Astrocyte of the spinal cord (primary cell): ENCODE results near the gene FKBP8.

Experiments used
- DNase-seq: peaks from one replicate; pipeline ENCODE4 v3.0.0; 2011; ENCODE audit warnings: low read depth, low spot score
- H3K4me3 ChIP-seq: 2 replicates; pipeline ENCODE4 v1.5.1; 2011; ENCODE audit warnings: low read depth, mild to moderate bottlenecking, low read length, moderate library complexity
- in situ Hi-C: cut with HindIII; loops from 2 replicates; pipeline ENCODE4 v1.10.0; 2017; ENCODE audit warnings: low sequenced_read_pairs
- TF ChIP-seq, protein P1 (sequence below): IDR thresholded peaks from 2 replicates; pipeline ENCODE4 v1.5.1; 2012; ENCODE audit warnings: low read depth, mild to moderate bottlenecking, low read length, inconsistent platforms

FKBP8 gene

DNA sequence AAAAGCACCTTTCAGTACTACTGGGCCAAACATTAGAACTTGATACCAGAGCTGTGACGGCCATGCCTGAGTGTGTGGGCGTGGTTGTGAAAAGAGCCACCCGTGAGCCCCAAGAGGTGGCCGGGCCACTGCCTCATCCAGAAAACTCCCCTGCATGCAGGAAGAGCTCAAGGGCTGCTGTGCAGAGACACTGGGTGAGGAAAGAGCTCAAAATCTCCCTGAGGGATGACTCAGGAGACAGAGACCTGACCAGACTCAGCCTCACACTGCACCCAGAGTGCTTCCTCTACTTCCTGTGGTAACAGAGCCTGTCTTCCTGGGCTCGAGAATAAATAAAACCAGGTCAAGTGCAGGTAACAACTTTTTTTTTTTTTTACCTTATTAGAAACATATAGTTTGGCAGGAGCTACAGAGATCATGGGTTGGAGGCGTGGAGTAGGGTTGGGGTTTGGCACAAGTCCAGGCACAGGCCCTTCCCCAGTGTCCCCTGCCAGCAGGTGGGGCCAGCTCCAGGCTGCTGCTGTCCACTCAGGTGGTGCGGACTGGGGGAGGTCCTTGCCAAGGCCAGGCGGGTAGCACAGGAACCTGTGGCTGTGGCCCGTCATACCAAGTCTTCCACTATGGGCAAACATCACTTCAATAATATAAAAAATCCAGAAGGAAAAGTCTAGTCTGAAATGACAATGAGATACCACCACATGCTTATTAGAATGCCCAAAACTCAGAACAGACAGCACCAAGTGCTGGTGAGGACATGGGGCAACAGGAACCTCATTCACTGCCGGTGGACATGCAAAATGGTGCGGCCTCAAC, 47.0 kb downstream of the FKBP8 start:
- no peak overlapping the region for H3K4me3 ChIP-seq
- TF ChIP-seq, protein P1, sequence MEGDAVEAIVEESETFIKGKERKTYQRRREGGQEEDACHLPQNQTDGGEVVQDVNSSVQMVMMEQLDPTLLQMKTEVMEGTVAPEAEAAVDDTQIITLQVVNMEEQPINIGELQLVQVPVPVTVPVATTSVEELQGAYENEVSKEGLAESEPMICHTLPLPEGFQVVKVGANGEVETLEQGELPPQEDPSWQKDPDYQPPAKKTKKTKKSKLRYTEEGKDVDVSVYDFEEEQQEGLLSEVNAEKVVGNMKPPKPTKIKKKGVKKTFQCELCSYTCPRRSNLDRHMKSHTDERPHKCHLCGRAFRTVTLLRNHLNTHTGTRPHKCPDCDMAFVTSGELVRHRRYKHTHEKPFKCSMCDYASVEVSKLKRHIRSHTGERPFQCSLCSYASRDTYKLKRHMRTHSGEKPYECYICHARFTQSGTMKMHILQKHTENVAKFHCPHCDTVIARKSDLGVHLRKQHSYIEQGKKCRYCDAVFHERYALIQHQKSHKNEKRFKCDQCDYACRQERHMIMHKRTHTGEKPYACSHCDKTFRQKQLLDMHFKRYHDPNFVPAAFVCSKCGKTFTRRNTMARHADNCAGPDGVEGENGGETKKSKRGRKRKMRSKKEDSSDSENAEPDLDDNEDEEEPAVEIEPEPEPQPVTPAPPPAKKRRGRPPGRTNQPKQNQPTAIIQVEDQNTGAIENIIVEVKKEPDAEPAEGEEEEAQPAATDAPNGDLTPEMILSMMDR: peak; percentile 16
- peak; percentile 32 for DNase-seq
- in situ Hi-C loops: no loop called here

DNA sequence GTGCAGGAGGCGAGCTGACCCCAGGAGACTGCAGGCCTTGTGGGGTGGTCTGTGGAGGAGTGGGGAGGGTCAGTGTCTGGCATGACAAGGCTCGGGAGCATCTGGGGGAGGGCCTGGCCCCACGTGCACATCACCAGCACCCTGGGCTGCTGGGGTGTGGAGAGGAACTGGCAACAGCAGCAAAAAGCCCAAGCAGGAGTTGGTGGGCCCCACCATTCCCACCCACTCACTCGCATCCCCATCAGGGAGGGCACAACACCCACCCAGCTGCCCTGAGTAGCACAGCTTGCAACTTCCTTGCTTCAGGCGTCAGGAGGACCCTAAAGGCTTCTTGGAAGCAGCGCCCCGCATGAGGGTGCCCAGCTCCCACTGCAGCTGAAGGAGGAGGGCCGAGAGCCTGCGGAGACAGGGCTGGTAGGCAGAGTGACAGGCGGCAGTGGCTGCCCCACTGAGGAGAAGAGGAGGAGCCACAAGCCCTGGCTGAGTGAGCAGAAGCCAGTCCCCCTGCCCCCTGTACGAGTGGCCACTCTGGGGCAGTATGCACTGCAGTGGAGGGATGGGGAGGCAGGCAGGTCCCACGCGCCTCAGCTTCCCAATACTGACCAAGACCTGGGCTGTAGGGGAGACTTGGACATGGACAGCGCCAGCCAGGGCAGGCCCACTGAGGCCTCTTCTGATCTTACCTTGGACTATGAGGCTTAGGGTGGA, 48.0 kb downstream of the FKBP8 start:
- no peak overlapping the region for H3K4me3 ChIP-seq
- TF ChIP-seq, protein P1: no peak
- DNase-seq: no peak
- in situ Hi-C loops: no loop called here

DNA sequence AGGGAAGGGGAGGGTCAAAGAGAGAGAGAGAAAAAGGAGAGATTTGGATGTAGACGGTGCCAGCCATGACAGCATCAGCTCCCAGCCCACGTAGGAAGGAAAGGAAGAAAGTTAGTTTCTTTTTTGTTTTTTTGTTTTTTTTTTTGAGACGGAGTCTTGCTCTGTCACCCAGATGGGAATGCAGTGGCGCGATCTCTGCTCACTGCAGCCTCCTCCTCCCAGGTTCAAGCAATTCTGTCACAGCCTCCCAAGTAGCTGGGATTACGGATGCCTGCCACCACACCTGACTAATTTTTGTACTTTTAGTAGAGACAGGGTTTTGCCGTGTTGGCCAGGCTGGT, 49.1 kb downstream of the FKBP8 start:
- in situ Hi-C loops: no loop called here
- TF ChIP-seq, protein P1: no peak
- DNase-seq: no peak
- no peak overlapping the region for H3K4me3 ChIP-seq

DNA sequence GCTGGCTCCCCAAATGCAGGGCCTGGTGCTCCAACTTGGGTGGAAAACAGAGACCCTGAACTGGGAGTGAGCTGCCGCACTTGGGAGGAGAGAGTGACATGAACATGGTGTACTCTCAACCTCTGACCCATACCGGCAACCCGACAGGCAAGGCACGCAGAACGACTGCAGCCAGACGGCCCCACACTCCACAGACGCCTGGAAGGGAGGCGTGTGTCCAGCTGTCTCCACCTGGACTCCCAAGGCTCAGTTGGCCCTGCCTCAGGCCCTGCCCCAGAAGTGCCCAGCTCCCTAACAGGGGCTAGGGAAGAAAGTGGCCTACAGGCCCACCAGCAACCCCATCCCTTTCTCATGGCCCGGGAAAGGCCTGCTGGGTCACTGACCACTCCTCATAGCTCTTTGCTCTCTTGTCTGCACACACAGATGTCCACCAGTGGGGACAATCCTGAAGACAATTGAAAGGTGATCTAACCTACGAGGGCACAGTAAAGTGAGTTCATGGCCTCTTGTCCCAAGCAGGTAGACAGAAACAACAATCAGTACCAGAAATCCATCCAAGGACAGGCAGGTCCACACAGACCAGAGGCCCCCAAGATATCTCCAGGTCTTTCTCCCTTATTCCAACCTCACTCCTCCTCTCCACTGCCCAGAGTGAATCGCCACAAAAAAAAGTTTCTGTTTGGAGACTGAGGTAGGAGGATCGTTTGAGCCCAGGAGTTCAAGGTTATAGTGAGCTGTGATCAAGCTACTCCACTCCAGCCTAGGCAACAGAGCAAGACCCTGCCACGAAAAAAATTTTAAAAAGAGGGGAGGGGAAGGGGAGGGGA, 49.7 kb downstream of the FKBP8 start:
- H3K4me3 ChIP-seq: no peak overlapping the region
- in situ Hi-C loops: no loop called here
- DNase-seq: no peak
- TF ChIP-seq, protein P1: no peak

DNA sequence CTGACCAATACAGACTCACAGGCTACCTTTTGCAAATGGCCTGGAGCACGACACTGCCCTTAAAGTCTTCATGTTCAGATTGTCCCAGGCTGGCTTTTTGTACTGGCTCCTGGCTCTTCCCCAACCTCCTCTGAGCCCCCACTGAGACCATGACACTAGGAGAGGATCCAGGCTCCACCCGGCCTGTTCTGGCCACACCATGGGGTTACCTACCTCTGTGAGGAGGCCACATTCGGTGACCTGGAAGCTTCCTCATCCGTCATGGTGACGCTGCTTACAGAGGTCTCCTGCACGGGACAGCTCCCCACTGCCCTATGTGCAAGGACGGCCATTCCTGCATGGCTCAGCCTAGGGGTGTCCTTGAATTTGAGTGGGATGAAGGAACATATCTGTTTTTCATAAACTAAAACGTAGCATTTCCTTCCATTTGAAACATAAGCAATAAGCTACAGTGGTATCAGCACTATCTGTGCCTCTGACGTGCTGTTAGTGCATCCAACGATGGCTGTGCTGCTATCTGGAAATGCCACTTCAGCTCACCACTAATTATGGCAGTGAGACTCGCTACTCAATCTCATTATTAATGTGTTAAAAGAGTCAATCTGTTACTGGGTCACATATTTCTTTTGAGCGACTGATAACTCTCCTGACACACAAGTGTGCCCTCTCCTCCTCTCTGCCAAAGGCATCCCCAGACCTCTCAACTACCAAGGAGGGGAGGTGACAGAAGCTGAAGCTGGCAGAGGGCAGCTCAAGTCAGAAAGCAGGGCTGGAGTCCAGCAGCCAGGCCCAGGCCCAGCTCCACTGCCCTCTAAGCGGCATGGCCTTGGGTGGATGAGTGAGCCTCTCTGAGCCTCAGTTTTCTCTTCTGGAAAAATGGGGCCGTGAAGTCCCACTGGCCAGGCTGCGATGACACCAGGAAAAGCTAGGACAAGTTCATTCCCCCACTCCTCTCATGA, 51.1 kb downstream of the FKBP8 start:
- no peak overlapping the region for H3K4me3 ChIP-seq
- in situ Hi-C loops: no loop called here
- no peak for DNase-seq
- TF ChIP-seq, protein P1: no peak
